Thyroid gland (tissue), 4 donors: ENCODE measurements around the gene LAMA2. TPM values are rescaled to one million over a fixed set of nuclear protein-coding genes. Genes with fewer than 3 reads are reported as not detected.

ENCODE experiments used
- DNase-seq, 2 donors: peaks; one replicate each; pipeline ENCODE4 v3.0.0-alpha.2; 2019
- H3K27ac ChIP-seq, 3 donors: fragments of 200-600 bp; sonication (generic); 1 replicate in 2 of 3; 2 replicates in 1 of 3; pipeline ENCODE4 v1.5.1; 2016 to 2019; ENCODE audit warnings: mild to moderate bottlenecking in 1 of 3, moderate library complexity in 1 of 3
- H3K27me3 ChIP-seq: fragments of 200-600 bp; sonication (generic); one replicate; pipeline ENCODE4 v1.5.1; 2019
- H3K36me3 ChIP-seq, 2 donors: fragments of 200-600 bp; sonication (generic); one replicate each; pipeline ENCODE4 v1.5.1; 2016 to 2019
- H3K4me1 ChIP-seq, 2 donors: fragments of 200-600 bp; sonication (generic); one replicate each; pipeline ENCODE4 v1.5.1; 2017 to 2019
- H3K4me3 ChIP-seq, 3 donors: fragments of 200-600 bp; sonication (generic); replicated peaks in 1 of 3; 1 replicate in 2 of 3; 2 replicates in 1 of 3; pipeline ENCODE4 v1.5.1; 2016; ENCODE audit warnings: mild to moderate bottlenecking in 1 of 3
- H3K9me3 ChIP-seq: fragments of 200-600 bp; sonication (generic); one replicate; pipeline ENCODE4 v1.5.1; 2017
- CTCF ChIP-seq, 6 experiments: fragments of 200-600 bp in 3 of 6; fragments of 450-650 bp in 3 of 6; sonication (generic) in 3 of 6; IDR thresholded peaks; one replicate each; pipeline ENCODE4 v1.5.1; 2016 to 2019; ENCODE audit warnings: antibody characterized with exemption in 6 of 6, mild to moderate bottlenecking in 2 of 6, inconsistent platforms in 1 of 6, moderate library complexity in 1 of 6
- POLR2A ChIP-seq, 2 donors: fragments of 450-650 bp; IDR thresholded peaks; one replicate each; pipeline ENCODE4 v1.6.1; 2017; ENCODE audit warnings: antibody characterized with exemption in 2 of 2, mild to moderate bottlenecking in 2 of 2, moderate library complexity in 1 of 2
- WGBS, 2 donors: methylation state at CpG; one replicate each; pipeline ENCODE4 v1.1.5; 2017; 5-methylcytosine and 5-hydroxymethylcytosine counted together
- intact Hi-C: fragments of 100-400 bp; cut with DNase I; formaldehyde crosslinking; loops from one replicate; pipeline ENCODE4 v1.15.1; 2023
- total RNA-seq, 4 donors: library from RNA; depleted of rRNA; stranded (reverse); fragments of >200 nt; gene quantifications; one replicate each; pipeline ENCODE4 v1.2.3, GENCODE V29; 2016

The LAMA2 gene
- total RNA-seq, 4 donors from 2014 or later: 41.4 to 117 (median 78.9) TPM

GRCh38 chr6:129253727-129254126 is 370.8 kb downstream of the LAMA2 start:
- no peaks in the 10 kb centered on the region for H3K36me3 ChIP-seq
- H3K27me3 ChIP-seq: no peaks in the 10 kb centered on the region
- H3K9me3 ChIP-seq: no peaks in the 10 kb centered on the region
- intact Hi-C loops: no loop called here
- no peak overlapping the region for H3K27ac ChIP-seq
- H3K4me3 ChIP-seq: no peak overlapping the region
- no peaks in the 10 kb centered on the region for H3K4me1 ChIP-seq
- TF ChIP-seq POLR2A (IDR thresholded peaks at IDR 0.05) (no peak), CTCF (IDR thresholded peaks at IDR 0.05) (no peak)
- WGBS, 2 donors: 89 to 90% methylated on average over 6 of the region's 6 CpGs
- DNase-seq: no peak

GRCh38 chr6:129257196-129257595 is 374.3 kb downstream of the LAMA2 start:
- intact Hi-C loops: no loop called here
- no peaks in the 10 kb centered on the region for H3K27me3 ChIP-seq
- no peak overlapping the region for H3K27ac ChIP-seq
- H3K9me3 ChIP-seq: no peaks in the 10 kb centered on the region
- no peaks in the 10 kb centered on the region for H3K36me3 ChIP-seq
- TF ChIP-seq CTCF (IDR thresholded peaks at IDR 0.05): no peak
- no peak for TF ChIP-seq POLR2A (IDR thresholded peaks at IDR 0.05)
- DNase-seq: no peak
- no peaks in the 10 kb centered on the region for H3K4me1 ChIP-seq
- H3K4me3 ChIP-seq: no peak overlapping the region

DNA sequence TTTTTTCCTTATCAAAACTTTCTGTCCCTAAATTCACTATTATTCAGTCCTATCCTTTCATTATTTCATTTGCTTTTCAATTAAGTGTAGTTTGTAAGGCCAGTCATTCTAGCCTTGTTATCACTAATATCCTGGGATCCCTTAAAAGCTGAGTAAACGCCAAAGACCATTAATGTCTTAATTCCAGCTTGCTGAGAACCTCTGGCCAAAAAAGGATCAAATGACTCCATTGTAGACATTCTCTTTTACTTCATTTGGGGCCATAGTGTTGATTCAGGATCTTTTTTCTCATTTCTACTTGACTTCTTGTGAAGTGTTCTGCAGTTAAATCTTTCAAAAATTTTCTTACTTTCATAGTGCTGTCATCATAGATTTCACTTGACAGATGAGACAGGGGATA is 379.7 kb downstream of the LAMA2 start:
- WGBS, 2 donors: 33 to 41% methylated on average over 1 of the region's 1 CpG
- no peak overlapping the region for H3K4me3 ChIP-seq

DNA sequence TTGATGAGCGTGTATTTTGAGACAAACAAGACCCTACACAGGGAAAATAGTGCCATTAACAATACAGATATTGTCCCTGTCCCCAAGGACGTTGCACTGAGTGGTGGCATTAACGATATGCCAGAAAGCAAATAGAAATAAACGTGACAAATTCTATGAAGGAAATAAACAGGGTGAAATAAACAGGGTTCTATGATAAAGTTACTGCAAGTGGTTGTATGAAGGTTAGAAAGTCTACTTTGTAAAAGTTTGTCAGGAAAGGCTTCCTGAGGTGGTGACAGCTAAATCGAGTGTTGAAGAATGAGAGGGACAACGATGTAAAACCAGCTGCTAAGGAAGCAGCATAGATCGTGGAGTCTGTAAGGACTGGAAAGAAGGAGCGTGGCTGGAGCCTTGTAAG is 380.2 kb downstream of the LAMA2 start:
- Histone ChIP-seq H3K27ac (no peak overlapping the region), H3K4me3 (no peak overlapping the region), H3K27me3 (no peaks in the 10 kb centered on the region), H3K36me3 (no peaks in the 10 kb centered on the region), H3K9me3 (no peaks in the 10 kb centered on the region), H3K4me1 (no peaks in the 10 kb centered on the region)
- no peak for DNase-seq
- TF ChIP-seq POLR2A (IDR thresholded peaks at IDR 0.05) (no peak), CTCF (IDR thresholded peaks at IDR 0.05) (no peak)
- 78% methylated on average over 8 of the region's 8 CpGs for WGBS, 2 donors
- intact Hi-C loops: no loop called here

More for the DNA sequence above, 379.7 kb downstream of the LAMA2 start:
- DNase-seq: no peak
- Histone ChIP-seq H3K9me3 (no peaks in the 10 kb centered on the region), H3K4me1 (no peaks in the 10 kb centered on the region), H3K27me3 (no peaks in the 10 kb centered on the region), H3K27ac (no peak overlapping the region), H3K36me3 (no peaks in the 10 kb centered on the region)
- no peak for TF ChIP-seq POLR2A (IDR thresholded peaks at IDR 0.05)
- TF ChIP-seq CTCF (IDR thresholded peaks at IDR 0.05): no peak
- intact Hi-C loops: no loop called here

DNA sequence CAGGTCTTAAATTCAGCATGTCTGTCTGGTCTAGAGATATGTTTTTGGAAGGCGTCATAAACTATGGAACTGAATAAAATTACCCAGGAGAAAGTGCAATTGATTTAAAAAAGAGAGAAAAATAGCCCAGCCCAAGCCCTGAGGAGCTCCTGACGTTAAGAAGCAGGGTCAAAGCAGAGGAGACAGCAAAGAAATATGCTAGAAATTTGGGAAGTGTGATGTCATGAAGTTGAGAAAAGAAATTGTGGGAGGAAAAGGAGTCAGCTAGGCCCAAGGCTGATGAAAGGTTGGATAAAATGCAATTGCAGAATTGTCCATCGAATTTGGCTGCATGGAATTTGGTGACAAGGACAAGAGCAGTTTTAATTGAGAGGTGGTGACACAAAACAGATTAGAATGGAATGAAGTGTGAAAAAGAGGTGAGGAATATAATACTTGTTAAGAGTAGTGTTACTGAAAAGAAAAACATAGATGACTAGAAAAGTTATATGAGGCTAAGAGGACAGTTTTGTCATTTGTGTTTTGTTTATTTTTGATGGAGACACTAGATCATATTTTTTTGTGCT is 381.6 kb downstream of the LAMA2 start:
- 80 to 85% methylated on average over 3 of the region's 3 CpGs for whole genome bisulfite sequencing, 2 donors
- no peak for TF ChIP-seq CTCF (IDR thresholded peaks at IDR 0.05)
- TF ChIP-seq POLR2A (IDR thresholded peaks at IDR 0.05): no peak
- no peaks in the 10 kb centered on the region for H3K36me3 ChIP-seq
- peaks cover 0 to 7% of the 10 kb centered on the region in 2 donors for H3K4me1 ChIP-seq
- H3K27me3 ChIP-seq: no peaks in the 10 kb centered on the region
- no peak overlapping the region for H3K27ac ChIP-seq
- no peak for DNase-seq
- H3K4me3 ChIP-seq: no peak overlapping the region
- intact Hi-C loops: no loop called here
- H3K9me3 ChIP-seq: no peaks in the 10 kb centered on the region
